Ascending aorta (tissue), 2 donors: Measurements from ENCODE around the gene SLC4A1. TPM values are rescaled to one million over a fixed set of nuclear protein-coding genes. Genes with fewer than 3 reads are reported as not detected.

ENCODE experiments used
- DNase-seq, 2 donors: peaks; one replicate each; pipeline ENCODE4 v3.0.0-alpha.2; 2019; ENCODE audit warnings: low spot score in 2 of 2
- H3K27ac ChIP-seq, 2 donors: fragments of 200-600 bp; sonication (generic); one replicate each; pipeline ENCODE4 v1.5.1; 2016 to 2017; ENCODE audit warnings: mild to moderate bottlenecking in 1 of 2
- H3K27me3 ChIP-seq: fragments of 200-600 bp; sonication (generic); one replicate; pipeline ENCODE4 v1.5.1; 2017
- H3K36me3 ChIP-seq, 2 donors: fragments of 200-600 bp; sonication (generic); one replicate each; pipeline ENCODE4 v1.5.1; 2016
- H3K4me1 ChIP-seq, 2 donors: fragments of 200-600 bp; sonication (generic); one replicate each; pipeline ENCODE4 v1.5.1; 2016 to 2017; ENCODE audit warnings: mild to moderate bottlenecking in 1 of 2
- H3K4me3 ChIP-seq, 2 donors: fragments of 200-600 bp; sonication (generic); one replicate each; pipeline ENCODE4 v1.5.1; 2016 to 2017; ENCODE audit warnings: mild to moderate bottlenecking in 1 of 2
- H3K9me3 ChIP-seq, 2 donors: fragments of 200-600 bp; sonication (generic); one replicate each; pipeline ENCODE4 v1.5.1; 2016
- intact Hi-C: fragments of 100-400 bp; cut with DNase I; formaldehyde crosslinking; loops from one replicate; pipeline ENCODE4 v1.15.1; 2023
- total RNA-seq: library from RNA; depleted of rRNA; stranded (reverse); fragments of >200 nt; gene quantifications from one replicate; pipeline ENCODE4 v1.1.0, GENCODE V29; 2016
- TF ChIP-seq, protein P1 (sequence below), 3 experiments: fragments of 200-600 bp in 2 of 3; fragments of 450-650 bp in 1 of 3; sonication (generic) in 2 of 3; IDR thresholded peaks; one replicate each; pipeline ENCODE4 v1.5.1; 2016 to 2019; ENCODE audit warnings: antibody characterized with exemption in 3 of 3, mild to moderate bottlenecking in 1 of 3, moderate library complexity in 1 of 3

The SLC4A1 gene
- total RNA-seq, 1 donor from 2014 or later = 2.4 TPM

DNA sequence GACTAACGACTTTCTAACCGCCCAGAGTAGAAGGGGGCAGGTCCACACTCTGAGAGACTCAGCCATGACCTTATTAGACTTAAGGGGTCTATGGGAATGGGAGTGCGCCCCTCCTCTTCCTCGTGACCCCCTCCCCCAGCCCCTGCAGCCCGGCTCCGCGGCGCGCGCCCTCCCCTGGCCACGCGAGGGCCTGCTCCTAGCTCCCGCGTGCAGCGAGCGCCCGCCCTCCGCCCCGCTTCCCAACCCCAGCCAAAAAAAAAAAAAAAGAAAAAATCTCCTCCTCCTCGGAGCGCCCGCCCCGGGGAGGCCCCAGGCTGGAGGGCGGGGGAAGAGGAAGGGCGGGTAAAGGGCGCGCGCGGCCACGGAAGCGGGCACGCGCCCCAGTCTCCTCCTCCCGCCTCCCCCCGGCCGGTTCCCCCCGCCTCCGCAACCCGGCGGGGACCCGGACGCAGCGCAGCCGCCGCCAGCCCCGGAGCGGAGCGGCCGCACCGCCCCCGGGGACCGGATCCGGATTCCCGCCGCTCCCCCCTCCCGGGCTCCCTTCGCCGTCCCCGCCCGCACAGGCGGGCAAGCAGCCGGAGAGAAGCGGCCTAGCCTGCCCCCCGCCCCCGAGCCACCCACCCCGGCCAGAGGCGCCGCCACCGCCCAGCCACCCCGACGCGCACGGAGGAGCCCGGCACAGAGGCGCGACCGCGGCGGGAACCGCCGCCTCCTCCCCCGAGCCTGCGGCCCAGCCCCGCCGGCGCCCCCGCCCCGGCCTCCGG is 49.4 kb downstream of the SLC4A1 start:
- H3K9me3 ChIP-seq = no peaks in the 10 kb centered on the region
- peak overlapping the region; percentile 91 to 99 for H3K27ac ChIP-seq
- no peaks in the 10 kb centered on the region for H3K27me3 ChIP-seq
- intact Hi-C loops = loop anchor here (1.0 to 10.0 kb wide), 4 partner anchors 18 to 286 kb away; partner anchors contain the start of genes GPATCH8 and TMUB2
- TF ChIP-seq, protein P1, sequence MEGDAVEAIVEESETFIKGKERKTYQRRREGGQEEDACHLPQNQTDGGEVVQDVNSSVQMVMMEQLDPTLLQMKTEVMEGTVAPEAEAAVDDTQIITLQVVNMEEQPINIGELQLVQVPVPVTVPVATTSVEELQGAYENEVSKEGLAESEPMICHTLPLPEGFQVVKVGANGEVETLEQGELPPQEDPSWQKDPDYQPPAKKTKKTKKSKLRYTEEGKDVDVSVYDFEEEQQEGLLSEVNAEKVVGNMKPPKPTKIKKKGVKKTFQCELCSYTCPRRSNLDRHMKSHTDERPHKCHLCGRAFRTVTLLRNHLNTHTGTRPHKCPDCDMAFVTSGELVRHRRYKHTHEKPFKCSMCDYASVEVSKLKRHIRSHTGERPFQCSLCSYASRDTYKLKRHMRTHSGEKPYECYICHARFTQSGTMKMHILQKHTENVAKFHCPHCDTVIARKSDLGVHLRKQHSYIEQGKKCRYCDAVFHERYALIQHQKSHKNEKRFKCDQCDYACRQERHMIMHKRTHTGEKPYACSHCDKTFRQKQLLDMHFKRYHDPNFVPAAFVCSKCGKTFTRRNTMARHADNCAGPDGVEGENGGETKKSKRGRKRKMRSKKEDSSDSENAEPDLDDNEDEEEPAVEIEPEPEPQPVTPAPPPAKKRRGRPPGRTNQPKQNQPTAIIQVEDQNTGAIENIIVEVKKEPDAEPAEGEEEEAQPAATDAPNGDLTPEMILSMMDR (IDR thresholded peaks at IDR 0.05) = peak in 2 of 3 experiments; percentile 79 to 82
- peaks cover 17 to 18% of the 10 kb centered on the region in 2 donors for H3K4me1 ChIP-seq
- peak; percentile 45 to 92 for DNase-seq
- peaks cover 27 to 34% of the 10 kb centered on the region in 2 donors for H3K36me3 ChIP-seq
- H3K4me3 ChIP-seq = peak overlapping the region; percentile 88 to 95

- TF ChIP-seq, protein P1 (IDR thresholded peaks at IDR 0.05) = no peak
- H3K36me3 ChIP-seq = peaks cover 27 to 34% of the 10 kb centered on the region in 2 donors
- no peak for DNase-seq
- intact Hi-C loops = loop anchor here (1.0 to 10.0 kb wide), 4 partner anchors 18 to 287 kb away; partner anchors contain the start of genes GPATCH8 and TMUB2
- peak overlapping the region; percentile 91 to 99 for H3K27ac ChIP-seq
- no peaks in the 10 kb centered on the region for H3K27me3 ChIP-seq
- H3K4me1 ChIP-seq = peaks cover 11 to 18% of the 10 kb centered on the region in 2 donors
- no peaks in the 10 kb centered on the region for H3K9me3 ChIP-seq
- H3K4me3 ChIP-seq = peak overlapping the region; percentile 88 to 95
Measured at GRCh38 chr17:44217738-44218343, 50.1 kb downstream of the SLC4A1 start.

DNA sequence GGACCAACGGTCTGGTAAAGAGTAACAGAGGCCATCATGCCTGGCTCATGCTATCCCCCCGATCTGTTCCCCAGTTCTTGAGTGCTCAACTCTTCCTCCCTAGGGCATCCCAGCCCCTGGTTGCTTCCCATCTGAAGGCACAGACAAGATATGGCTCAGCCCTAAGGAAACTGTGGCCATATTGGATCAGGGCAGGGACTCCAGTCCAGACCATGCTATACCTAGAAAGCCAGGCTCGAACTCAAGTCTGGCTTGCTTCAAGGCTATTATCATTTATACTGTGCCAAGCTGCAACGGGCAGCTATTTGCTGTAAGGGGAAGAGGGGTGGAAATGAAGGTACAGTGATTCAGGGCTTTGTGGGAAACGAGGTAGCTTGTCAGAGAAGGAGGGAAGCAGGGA is 51.2 kb downstream of the SLC4A1 start:
- no peaks in the 10 kb centered on the region for H3K27me3 ChIP-seq
- intact Hi-C loops = loop anchor here (10.0 kb wide), 1 partner anchor 288 kb away; the partner anchor contains the start of gene GPATCH8
- H3K27ac ChIP-seq = no peak overlapping the region
- TF ChIP-seq, protein P1 (IDR thresholded peaks at IDR 0.05) = no peak
- DNase-seq = no peak
- H3K4me3 ChIP-seq = no peak overlapping the region
- H3K4me1 ChIP-seq = peaks cover 10 to 18% of the 10 kb centered on the region in 2 donors
- peaks cover 27 to 35% of the 10 kb centered on the region in 2 donors for H3K36me3 ChIP-seq
- no peaks in the 10 kb centered on the region for H3K9me3 ChIP-seq

DNA sequence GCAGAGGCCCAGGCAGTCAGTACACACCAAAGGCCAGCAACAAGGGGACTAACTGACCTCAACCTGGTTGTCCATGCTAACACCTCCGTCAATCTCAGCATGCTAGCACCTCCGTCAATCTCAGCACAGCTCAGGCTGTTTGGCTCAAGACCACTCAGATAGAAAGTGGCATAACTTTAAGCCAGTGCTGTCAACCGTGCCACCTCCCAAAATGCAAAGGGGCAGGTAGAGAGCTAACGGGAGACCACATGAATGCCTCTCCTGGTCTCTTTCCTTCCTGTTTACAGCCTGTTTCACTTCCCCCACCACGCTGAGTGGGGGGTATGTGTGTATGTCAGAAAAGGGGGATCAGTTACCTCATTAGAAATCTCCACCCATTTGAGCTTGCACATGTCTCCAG is 51.8 kb downstream of the SLC4A1 start:
- H3K27ac ChIP-seq = no peak overlapping the region
- H3K27me3 ChIP-seq = no peaks in the 10 kb centered on the region
- H3K36me3 ChIP-seq = peaks cover 32 to 41% of the 10 kb centered on the region in 2 donors
- intact Hi-C loops = loop anchor here (10.0 kb wide), 1 partner anchor 289 kb away; the partner anchor contains the start of gene GPATCH8
- H3K4me3 ChIP-seq = no peak overlapping the region
- H3K4me1 ChIP-seq = peaks cover 10 to 18% of the 10 kb centered on the region in 2 donors
- DNase-seq = no peak
- H3K9me3 ChIP-seq = no peaks in the 10 kb centered on the region
- TF ChIP-seq, protein P1 (IDR thresholded peaks at IDR 0.05) = no peak

GRCh38 chr17:44214896-44215295 is 53.0 kb downstream of the SLC4A1 start:
- Histone ChIP-seq H3K4me1 (peaks cover 18 to 20% of the 10 kb centered on the region in 2 donors), H3K27me3 (no peaks in the 10 kb centered on the region), H3K36me3 (peaks cover 40 to 49% of the 10 kb centered on the region in 2 donors), H3K4me3 (no peak overlapping the region), H3K27ac (no peak overlapping the region), H3K9me3 (no peaks in the 10 kb centered on the region)
- DNase-seq = no peak
- TF ChIP-seq, protein P1 (IDR thresholded peaks at IDR 0.05) = no peak
- intact Hi-C loops = loop anchor here (10.0 kb wide), 1 partner anchor 290 kb away; the partner anchor contains the start of gene GPATCH8
